Endodermal cell (in vitro differentiated cells): ENCODE data around the gene PIK3R5. TPM values are rescaled to one million over a fixed set of nuclear protein-coding genes. Genes with fewer than 3 reads are reported as not detected.

Source experiments
- DNase-seq: peaks from one replicate; pipeline ENCODE4 v3.0.0-alpha.2; 2017
- H3K27ac ChIP-seq: 2 replicates; pipeline ENCODE4 v1.5.1; 2013; ENCODE audit warnings: mild to moderate bottlenecking, low read depth, low read length, moderate library complexity
- H3K27me3 ChIP-seq: 2 replicates; pipeline ENCODE4 v1.6.1; 2013; ENCODE audit warnings: mild to moderate bottlenecking, low read length, moderate library complexity; ENCODE audit not compliant: insufficient read depth, control insufficient read depth, poor library complexity, severe bottlenecking
- H3K36me3 ChIP-seq: 2 replicates; pipeline ENCODE4 v1.7.0; 2013; ENCODE audit warnings: mild to moderate bottlenecking, low read length, moderate library complexity; ENCODE audit not compliant: control insufficient read depth, insufficient read depth
- H3K4me1 ChIP-seq: one replicate; pipeline ENCODE4 v1.7.0; 2013; ENCODE audit warnings: low read length; ENCODE audit not compliant: control insufficient read depth, insufficient read depth
- H3K4me3 ChIP-seq: 2 replicates; pipeline ENCODE4 v1.5.1; 2013; ENCODE audit warnings: mild to moderate bottlenecking, low read length, moderate library complexity
- H3K9ac ChIP-seq: 2 replicates; pipeline ENCODE4 v1.6.1; 2013; ENCODE audit warnings: mild to moderate bottlenecking, low read length, moderate library complexity; ENCODE audit not compliant: poor library complexity, severe bottlenecking; ENCODE audit errors: extremely low read depth
- H3K9me3 ChIP-seq: 2 replicates; pipeline ENCODE4 v1.6.1; 2013; ENCODE audit warnings: mild to moderate bottlenecking, low read length, moderate library complexity; ENCODE audit not compliant: control insufficient read depth
- H3K27ac Mint-ChIP-seq: 2 replicates; pipeline ENCODE4 v1.8.0; 2020; ENCODE audit warnings: mixed read lengths
- H3K27me3 Mint-ChIP-seq: 2 replicates; pipeline ENCODE4 v1.8.0; 2021; ENCODE audit warnings: mild to moderate bottlenecking, mixed read lengths; ENCODE audit not compliant: insufficient read depth
- H3K36me3 Mint-ChIP-seq: 2 replicates; pipeline ENCODE4 v1.8.0; 2020; ENCODE audit warnings: low read depth, mixed read lengths
- H3K4me1 Mint-ChIP-seq: 2 replicates; pipeline ENCODE4 v1.8.0; 2020; ENCODE audit warnings: mixed read lengths
- H3K4me3 Mint-ChIP-seq: 2 replicates; pipeline ENCODE4 v1.8.0; 2020; ENCODE audit warnings: mild to moderate bottlenecking, moderate library complexity, mixed read lengths
- H3K9me3 Mint-ChIP-seq: 2 replicates; pipeline ENCODE4 v1.8.0; 2020; ENCODE audit warnings: mild to moderate bottlenecking, mixed read lengths
- CTCF ChIP-seq: fragments of 200-600 bp; sonication (generic); conservative IDR thresholded peaks from 2 replicates; pipeline ENCODE4 v1.5.0; 2021; ENCODE audit warnings: antibody characterized with exemption, mild to moderate bottlenecking
- WGBS, 2 experiments: methylation state at CpG; one replicate each; pipeline versions ENCODE4 v1.1.5 to v1.1.7; 2013; ENCODE audit warnings: missing lambda C conversion rate in 2 of 2, mixed read lengths in 1 of 2; ENCODE audit not compliant: insufficient coverage in 1 of 2, insufficient read length in 1 of 2; 5-methylcytosine and 5-hydroxymethylcytosine counted together
- total RNA-seq, 2 donors: library from RNA; stranded (reverse); fragmentation: NEBNext Ultra II Directional in 1 of 2; extraction: Animal tissue kit (Norgen Biotek cat#: 25700) in 1 of 2; gene quantifications; 2 replicates in 1 of 2; 3 replicates in 1 of 2; pipeline ENCODE4 v1.2.1, GENCODE V29; 2021

The PIK3R5 gene
- total RNA-seq, 2 donors from 2014 or later, result 10.4 to 37.0 TPM

DNA sequence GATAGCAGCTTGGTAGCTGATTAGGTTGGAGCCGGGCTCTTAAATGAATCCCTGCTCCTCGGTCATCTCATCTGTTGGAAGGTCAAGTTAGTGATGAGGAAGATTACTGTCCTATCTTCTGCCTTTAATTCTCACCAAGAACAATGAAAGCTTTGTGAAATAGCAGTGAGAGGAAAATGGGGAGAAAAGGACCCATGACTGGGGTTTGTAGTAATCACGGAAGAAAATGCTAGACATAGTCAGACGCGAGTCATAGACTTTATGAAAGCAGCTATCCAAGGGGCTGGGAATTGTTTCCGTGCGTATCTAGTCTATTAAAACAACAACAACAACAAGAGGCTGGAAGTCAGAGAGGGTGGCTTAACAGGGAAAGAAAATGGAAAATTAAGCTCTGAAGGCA is 18.3 kb downstream of the PIK3R5 start:
- Mint-ChIP-seq H3K36me3 (no peaks in the 10 kb centered on the region), H3K4me1 (no peaks in the 10 kb centered on the region), H3K4me3 (no peak overlapping the region), H3K27me3 (peaks cover 21% of the 10 kb centered on the region), H3K27ac (no peak overlapping the region), H3K9me3 (peaks cover 2% of the 10 kb centered on the region)
- H3K27ac ChIP-seq, result no peak overlapping the region
- peaks cover 14% of the 10 kb centered on the region for H3K27me3 ChIP-seq
- H3K9ac ChIP-seq, result no peak overlapping the region
- H3K36me3 ChIP-seq, result no peaks in the 10 kb centered on the region
- H3K4me3 ChIP-seq, result no peak overlapping the region
- 80 to 91% methylated on average over 1 to 7 of the region's 7 CpGs for WGBS, 2 experiments
- no peaks in the 10 kb centered on the region for H3K4me1 ChIP-seq
- no peak for TF ChIP-seq CTCF
- H3K9me3 ChIP-seq, result peaks cover 5% of the 10 kb centered on the region
- no peak for DNase-seq

DNA sequence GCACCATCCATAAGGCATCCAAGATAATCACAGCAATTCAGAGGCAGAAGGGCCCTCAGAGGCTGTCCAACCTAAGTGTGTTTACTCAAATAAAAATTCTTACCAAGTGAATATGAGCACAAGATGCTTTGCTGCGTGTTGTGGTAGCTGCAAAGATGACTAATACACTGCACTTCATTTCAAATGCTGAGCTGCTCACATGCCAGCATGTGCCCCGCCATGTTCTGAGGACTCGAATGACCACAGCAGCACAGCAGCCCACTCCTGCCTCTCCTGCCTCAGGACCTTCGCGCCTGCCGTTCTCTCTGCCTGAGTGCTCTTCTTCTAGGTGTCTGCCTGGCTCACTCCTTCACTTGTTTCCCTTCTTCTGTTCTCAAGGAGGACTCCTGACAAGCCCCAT is 19.0 kb downstream of the PIK3R5 start:
- Histone ChIP-seq H3K27ac (no peak overlapping the region), H3K36me3 (no peaks in the 10 kb centered on the region), H3K9ac (no peak overlapping the region), H3K4me3 (no peak overlapping the region), H3K27me3 (peaks cover 14% of the 10 kb centered on the region), H3K4me1 (no peaks in the 10 kb centered on the region), H3K9me3 (peaks cover 5% of the 10 kb centered on the region)
- no peak for TF ChIP-seq CTCF
- Mint-ChIP-seq H3K36me3 (no peaks in the 10 kb centered on the region), H3K4me3 (no peak overlapping the region), H3K27me3 (peaks cover 18% of the 10 kb centered on the region), H3K4me1 (no peaks in the 10 kb centered on the region), H3K9me3 (peaks cover 2% of the 10 kb centered on the region), H3K27ac (no peak overlapping the region)
- 92 to 95% methylated on average over 6 of the region's 6 CpGs for WGBS, 2 experiments
- no peak for DNase-seq

DNA sequence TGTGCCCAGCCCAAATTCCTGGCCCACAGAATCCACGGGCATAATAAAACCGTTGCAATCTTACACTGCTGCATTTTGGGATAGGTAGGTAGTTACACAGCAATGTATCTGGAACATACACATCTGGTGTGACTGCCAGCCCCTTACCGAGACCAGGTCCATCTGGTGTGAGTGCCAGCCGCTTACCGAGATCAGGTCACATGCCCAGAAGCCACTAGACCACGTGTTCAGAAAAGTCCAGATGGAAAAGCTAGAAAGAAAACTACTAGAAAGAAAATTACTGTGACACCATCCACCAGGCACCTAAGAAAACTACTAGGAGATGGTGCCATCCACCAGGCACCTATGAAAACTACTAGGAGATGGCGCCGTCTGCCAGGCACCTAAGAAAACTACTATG is 19.4 kb downstream of the PIK3R5 start:
- WGBS, 2 experiments, result 89 to 96% methylated on average over 5 to 8 of the region's 8 CpGs
- H3K4me3 ChIP-seq, result no peak overlapping the region
- no peak overlapping the region for H3K27ac ChIP-seq
- Mint-ChIP-seq H3K27me3 (peaks cover 18% of the 10 kb centered on the region), H3K36me3 (no peaks in the 10 kb centered on the region), H3K9me3 (peaks cover 2% of the 10 kb centered on the region), H3K4me1 (peaks cover 2% of the 10 kb centered on the region), H3K4me3 (no peak overlapping the region), H3K27ac (no peak overlapping the region)
- no peak for DNase-seq
- H3K27me3 ChIP-seq, result peaks cover 14% of the 10 kb centered on the region
- peaks cover 5% of the 10 kb centered on the region for H3K9me3 ChIP-seq
- no peak overlapping the region for H3K9ac ChIP-seq
- H3K4me1 ChIP-seq, result no peaks in the 10 kb centered on the region
- TF ChIP-seq CTCF, result no peak
- H3K36me3 ChIP-seq, result no peaks in the 10 kb centered on the region
